HG03025 (cell line): ENCODE data around the gene MARK4.
"Not testable (repeated sequence)": the region's sequence is repeated elsewhere in the genome, so short reads cannot be mapped to it uniquely, and the experiment has no call there.

Experiments
- ATAC-seq: cut with Tn5 transposase; IDR thresholded peaks from one replicate; pipeline ENCODE4 v1.9.1; 2021; ENCODE audit warnings: mild to moderate bottlenecking, moderate library complexity; ENCODE audit not compliant: unreplicated experiment, low FRiP score

Gene MARK4

GRCh38 chr19:45243144-45243732, 7.8 kb upstream of the MARK4 start:
- no peak for ATAC-seq

GRCh38 chr19:45244133-45244794, 6.8 kb upstream of the MARK4 start:
- no peak for ATAC-seq

- ATAC-seq = no peak
Measured at GRCh38 chr19:45245334-45245787, 5.7 kb upstream of the MARK4 start, which contains the start of gene EXOC3L2. Gene EXOC3L2 (minus strand): TSS chr19:45245407. CDS start chr19:45239045, 6,362 bp downstream.

- ATAC-seq = no peak
Measured at GRCh38 chr19:45245826-45246225, 5.2 kb upstream of the MARK4 start.

DNA sequence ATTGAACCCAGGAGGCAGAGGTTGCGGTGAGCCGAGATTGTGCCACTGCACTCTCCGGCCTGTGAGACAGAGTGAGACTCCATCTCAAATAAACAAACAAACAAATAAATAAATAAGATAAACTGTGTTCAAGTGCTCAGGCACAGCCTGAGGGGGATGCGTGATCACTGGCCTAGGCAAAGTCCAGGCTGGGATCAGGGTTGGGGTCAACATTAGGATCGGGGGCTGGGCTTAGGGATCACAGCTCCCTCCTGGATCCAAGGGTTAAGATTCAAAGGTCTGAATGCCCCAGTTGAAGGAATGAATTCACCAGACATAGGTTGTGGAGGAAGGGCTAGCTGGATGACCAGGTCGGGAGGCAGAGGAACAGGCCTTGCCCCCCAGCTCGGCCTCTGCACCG, 3.9 kb upstream of the MARK4 start:
- ATAC-seq = no peak

GRCh38 chr19:45249261-45250033, 1.6 kb upstream of the MARK4 start:
- ATAC-seq = no peak

- no peak for ATAC-seq
Measured at GRCh38 chr19:45250216-45250831, 747 bp upstream of the MARK4 start.

GRCh38 chr19:45251452-45252354, 632 bp downstream of the MARK4 start:
- no peak for ATAC-seq

- ATAC-seq = no peak
Measured at GRCh38 chr19:45253396-45254027, 2.4 kb downstream of the MARK4 start.

GRCh38 chr19:45254044-45254531, 3.0 kb downstream of the MARK4 start:
- no peak for ATAC-seq

DNA sequence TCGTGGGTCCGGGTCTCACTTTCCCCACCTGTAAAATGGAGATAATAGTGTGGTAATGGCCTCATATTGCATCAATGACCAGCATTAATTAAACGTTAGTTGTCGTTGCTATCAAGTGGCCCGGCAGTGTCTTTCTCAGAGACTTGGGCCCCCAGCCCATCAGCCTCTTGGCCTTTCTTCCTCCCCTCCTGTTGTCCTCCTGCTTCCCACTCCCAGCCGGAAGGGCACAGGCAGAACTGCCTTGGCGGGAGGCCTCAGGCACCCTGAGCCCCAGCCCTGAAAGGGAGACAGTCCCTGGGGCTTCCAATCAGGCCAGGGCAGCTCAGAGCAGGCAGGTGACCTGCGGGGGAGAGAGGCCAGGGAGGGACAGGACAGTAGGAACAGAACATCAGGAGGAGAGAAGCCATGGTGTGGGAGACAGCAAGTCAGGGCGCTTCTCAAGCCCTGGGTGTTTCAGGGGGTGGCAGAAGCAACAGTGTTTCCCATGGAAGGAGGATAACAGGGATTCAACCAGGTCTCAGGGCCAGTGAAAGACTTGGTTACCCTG, 4.6 kb downstream of the MARK4 start:
- no peak for ATAC-seq

DNA sequence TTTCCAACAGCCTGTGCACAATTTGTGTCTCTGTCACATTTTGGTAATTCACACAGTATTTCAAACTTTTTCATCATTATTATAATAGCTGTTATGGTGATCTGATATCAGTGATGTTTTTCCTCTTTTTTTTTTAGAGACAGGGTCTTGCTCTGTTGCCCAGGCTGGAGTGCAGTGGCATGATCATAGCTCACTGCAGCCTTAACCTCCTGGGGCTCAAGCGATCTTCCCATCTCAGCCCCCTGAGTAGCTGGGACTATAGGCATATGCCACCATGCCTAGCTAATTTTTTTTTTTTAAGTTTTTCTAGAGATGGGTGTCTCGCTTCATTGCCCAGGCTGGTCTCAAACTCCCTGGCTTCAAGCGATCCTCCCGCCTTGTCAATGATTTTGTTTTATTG, 5.8 kb downstream of the MARK4 start:
- no peak for ATAC-seq

GRCh38 chr19:45258862-45259261, 7.8 kb downstream of the MARK4 start:
- ATAC-seq = no peak

GRCh38 chr19:45262570-45262969, 11.5 kb downstream of the MARK4 start:
- ATAC-seq = no peak

DNA sequence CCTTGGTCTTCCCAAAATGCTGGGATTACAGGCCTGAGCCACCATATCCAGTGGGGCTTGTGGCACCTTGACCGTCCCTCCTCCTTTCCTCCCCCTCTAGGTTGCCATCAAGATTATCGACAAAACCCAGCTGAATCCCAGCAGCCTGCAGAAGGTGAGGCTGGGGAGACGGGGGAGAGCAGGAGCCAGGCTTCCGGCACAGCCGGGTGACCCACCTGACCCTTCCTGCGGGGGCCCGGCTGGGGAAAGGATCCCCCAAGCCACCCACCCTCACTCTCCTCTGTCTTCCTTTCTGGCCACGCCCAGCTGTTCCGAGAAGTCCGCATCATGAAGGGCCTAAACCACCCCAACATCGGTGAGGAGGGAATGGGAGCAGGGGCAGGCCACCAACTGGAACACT, 11.9 kb downstream of the MARK4 start:
- ATAC-seq = no peak

GRCh38 chr19:45264781-45265317, 13.8 kb downstream of the MARK4 start:
- no peak for ATAC-seq

DNA sequence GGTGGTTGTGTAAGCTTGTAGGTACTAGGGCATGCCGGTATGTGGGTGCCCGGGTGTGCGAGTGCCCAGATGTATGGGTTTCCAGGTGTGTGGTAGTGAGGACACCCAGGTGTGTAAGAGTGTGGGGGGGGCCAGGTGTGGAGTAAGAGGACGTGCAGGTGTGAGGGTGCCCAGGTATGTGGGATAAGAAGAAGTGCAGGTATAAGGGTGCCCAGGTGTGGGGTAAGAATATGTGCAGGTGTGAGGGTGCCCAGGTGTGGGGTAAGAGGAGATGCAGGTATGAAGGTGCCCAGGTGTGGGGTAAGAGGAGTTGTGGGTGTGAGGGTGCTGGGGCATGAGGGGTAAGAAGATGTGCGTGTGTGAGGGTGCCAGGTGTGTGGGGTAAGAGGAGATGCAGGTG, 14.3 kb downstream of the MARK4 start:
- no peak for ATAC-seq

GRCh38 chr19:45267296-45267695, 16.2 kb downstream of the MARK4 start:
- no peak for ATAC-seq

GRCh38 chr19:45269939-45270338, 18.9 kb downstream of the MARK4 start:
- not testable (repeated sequence) for ATAC-seq
